ENCODE results near the gene GCNT4.
"Not testable (repeated sequence)": the region's sequence is repeated elsewhere in the genome, so short reads cannot be mapped to it uniquely, and the experiment has no call there.

The GCNT4 gene

GRCh38 chr5:75052192-75053053, at the start of gene GCNT4:
Gene GCNT4 (minus strand): TSS chr5:75052558. CDS start chr5:75030037, 22,521 bp downstream.
- no peak for DNase-seq

DNA sequence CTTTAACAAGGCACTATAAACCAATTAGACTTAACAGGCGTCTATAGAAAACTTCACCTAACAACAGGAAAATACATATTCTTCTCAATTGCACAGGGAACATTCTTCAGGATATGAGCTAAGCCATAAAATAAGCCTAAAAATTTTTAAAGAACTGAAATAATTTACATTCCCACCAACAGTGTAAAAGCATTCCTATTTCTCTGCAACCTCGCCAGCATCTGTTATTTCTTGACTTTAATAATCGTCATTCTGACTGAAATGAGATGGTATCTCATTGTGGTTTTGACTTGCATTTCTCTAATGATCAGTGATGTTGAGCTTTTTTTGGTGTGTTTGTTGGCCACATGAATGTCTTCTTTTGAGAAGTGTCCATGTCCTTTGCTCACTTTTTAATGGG, 43.6 kb upstream of the GCNT4 start:
- not testable (repeated sequence) for DNase-seq

- no peak for DNase-seq
These were observed 39.2 kb upstream of the GCNT4 start for GRCh38 chr5:75091597-75091996.

DNA sequence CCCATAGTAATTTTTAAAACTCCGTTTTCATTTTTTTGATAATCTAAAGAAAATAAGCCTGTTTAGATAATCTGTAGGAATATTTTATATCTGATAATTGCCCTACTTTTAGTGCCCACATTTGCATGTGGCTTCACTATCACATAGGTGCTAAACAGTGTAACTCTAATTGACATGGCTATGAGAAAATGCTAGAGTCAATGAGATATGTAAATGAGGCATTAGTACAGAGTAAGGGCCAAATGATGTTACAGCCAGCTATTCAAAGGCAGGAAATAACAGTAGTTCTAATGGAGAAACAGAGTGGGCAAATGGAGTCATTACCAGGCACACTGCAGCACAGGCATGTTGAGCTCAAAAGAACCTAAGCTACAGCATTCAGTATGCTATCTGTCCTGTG, 37.3 kb upstream of the GCNT4 start:
- DNase-seq = no peak

GRCh38 chr5:75089137-75089536, 36.8 kb upstream of the GCNT4 start:
- no peak for DNase-seq

GRCh38 chr5:75088648-75089047, 36.3 kb upstream of the GCNT4 start:
- DNase-seq = no peak

DNA sequence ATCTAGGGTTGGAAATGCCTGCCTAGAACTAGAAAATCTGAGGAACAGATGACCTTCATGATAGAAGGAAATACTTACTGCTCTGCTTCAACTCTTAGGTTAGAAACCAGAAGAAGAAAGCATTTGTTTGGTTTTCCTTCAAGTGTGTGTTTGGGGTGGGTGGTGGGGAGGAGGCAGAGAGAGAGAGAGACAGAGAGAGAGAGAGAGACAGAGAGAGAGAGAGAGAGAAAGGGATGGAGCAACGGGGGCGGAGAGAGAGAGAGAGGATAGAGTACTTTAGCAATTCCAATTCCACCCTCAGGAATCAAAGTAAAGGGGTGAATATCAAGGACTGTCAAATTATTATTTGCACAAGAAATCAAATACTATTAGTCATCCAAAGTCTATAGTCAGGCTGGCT, 29.2 kb upstream of the GCNT4 start:
- DNase-seq = no peak

DNA sequence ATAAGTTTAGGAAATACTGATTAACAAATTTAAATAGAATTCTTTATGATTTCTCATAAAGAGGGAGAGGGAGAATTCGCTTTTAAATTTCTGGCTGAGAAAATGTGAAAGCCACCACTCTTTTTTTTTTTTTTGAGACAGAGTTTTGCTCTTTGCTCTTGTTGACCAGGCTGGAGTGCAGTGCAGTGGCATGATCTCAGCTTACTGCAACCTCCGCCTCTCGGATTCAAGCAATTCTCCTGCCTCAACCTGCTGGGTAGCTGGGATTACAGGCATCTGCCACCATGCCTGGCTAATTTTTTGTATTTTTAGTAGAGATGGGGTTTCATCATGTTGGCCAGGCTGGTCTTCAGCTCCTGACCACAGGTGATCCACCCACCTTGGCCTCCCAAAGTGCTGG, 27.0 kb upstream of the GCNT4 start:
- not testable (repeated sequence) for DNase-seq

- no peak for DNase-seq
These were observed 25.7 kb upstream of the GCNT4 start for GRCh38 chr5:75078027-75078426.

DNA sequence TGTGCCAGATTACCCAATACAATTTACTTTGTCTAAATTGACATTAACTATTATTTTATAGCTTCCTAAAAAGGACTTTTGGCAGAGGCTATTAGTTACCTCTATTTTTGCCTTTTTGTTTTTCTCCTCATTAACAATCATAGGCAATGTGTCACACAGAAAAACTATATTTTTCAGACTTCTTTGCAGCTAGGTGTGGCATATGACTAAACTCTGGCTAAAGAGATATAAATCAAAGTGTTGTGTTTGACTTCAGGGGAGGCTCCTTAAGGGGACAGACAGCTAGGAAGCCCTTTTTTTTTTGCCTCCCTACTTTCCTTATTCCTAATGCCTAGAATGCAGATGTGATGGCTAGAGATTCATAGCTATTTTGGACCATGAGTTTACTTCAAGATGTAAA, 19.7 kb upstream of the GCNT4 start:
- DNase-seq = no peak

- DNase-seq = no peak
These were observed 18.7 kb upstream of the GCNT4 start for GRCh38 chr5:75071100-75071499.

GRCh38 chr5:75067434-75067833, 15.1 kb upstream of the GCNT4 start:
- DNase-seq = no peak

DNA sequence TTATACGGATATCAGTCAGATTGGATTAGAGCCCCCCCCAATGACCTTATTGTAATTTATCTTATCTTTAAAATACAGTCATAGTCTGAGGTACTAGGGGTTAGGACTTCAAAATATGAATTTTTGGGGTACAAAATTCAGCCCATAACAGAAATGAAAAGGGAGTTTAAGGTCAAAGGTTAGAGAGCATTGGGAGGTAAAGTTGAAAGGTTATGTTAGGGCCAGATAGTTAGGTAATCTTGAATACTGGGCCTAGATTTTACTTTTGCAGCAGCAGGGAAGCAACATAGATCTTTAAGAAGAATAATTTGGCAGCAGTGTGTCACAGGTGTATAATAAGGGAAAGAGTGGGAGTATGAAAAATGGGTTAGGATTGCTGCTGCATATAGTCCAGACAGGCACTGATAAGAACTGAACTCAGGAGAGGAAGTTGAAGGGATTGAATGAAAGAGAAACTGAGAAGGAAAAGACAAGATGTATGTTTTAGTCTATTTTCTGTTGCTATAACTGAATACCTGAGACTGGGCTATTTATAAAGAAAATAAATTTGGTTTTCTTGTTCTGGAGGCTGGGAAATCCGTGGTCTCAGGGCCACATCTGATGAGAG, 10.7 kb upstream of the GCNT4 start:
- no peak for DNase-seq

GRCh38 chr5:75059912-75060545, 7.7 kb upstream of the GCNT4 start:
- DNase-seq = no peak

- DNase-seq = no peak
These were observed 6.7 kb upstream of the GCNT4 start for GRCh38 chr5:75058986-75059535.

- DNase-seq = no peak
These were observed 5.2 kb upstream of the GCNT4 start for GRCh38 chr5:75057561-75057960.

DNA sequence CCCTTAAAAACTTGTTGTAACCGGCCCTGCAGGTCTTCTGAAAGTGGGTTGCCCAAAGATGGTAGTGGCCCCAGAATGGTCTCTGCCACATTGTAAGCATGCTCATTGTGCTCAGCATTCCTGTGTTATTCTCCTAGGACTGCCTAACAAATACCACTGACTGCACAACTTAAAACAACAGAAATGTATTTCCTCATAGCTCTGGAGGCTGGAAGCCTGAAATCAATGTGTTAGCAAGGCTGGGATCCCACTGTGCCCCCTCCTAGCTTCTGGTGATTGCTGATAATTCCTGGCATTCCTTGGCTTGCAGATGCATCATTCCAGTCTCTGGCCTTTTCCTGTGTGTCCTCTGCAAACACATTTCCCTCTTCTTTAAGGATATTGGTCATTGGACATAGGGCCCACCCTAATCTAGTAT, 3.4 kb upstream of the GCNT4 start:
- DNase-seq = no peak

DNA sequence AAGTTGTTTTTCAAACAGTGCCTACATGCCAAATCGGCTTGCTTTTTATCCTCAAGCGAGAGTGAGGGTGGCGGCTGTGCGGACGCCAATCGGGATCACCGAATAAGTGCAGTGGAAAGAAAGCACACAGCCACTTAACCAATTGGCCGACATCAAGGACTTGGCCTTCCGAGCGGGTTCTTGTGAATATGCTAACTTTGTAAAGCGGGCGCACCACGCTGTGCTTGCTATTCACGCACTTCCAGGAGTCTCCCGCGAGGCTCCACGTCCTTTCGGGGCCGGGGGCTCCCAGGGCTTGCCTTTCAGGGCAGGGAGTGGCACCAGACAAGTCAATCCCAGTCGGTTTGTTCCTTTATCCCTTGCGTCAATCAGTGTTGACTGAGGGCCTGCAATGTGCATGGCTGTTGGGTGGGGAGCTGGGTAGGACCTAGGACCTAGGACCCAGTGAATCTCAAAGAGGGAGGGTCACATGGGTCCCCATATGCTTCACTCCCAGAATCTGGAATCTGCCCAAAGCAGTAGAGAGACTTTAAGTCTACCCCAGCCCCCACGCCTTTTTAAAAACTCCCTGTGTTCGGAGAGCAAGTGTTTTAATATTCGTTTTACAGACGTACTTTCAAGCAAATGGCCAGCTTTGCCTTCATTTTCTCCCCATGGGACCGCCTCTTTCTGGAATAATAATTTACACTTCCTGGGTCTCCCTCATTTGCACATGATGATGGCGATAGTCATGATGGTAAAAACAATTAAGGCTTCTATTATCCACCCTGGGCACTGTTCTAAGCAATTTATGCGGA, 2.0 kb upstream of the GCNT4 start:
- peak; percentile 2 for DNase-seq

GRCh38 chr5:75053304-75054133, 1.2 kb upstream of the GCNT4 start:
- no peak for DNase-seq

DNA sequence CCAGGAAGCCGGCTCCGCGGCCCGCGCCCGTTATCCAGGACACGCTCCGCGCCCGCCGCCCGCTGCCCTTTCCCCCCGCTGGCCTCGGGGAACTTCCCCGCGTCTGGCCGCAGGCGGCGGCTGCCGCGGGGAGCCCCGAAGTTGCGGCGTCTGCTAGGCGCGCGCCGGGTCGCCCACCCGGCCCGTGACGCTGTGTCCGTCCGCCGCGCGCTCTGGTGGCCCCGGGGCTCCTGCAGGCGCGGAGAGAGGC, 621 bp upstream of the GCNT4 start:
- DNase-seq = no peak

GRCh38 chr5:75051217-75051751, 1.1 kb downstream of the GCNT4 start:
- DNase-seq = no peak

- DNase-seq = no peak
These were observed 1.9 kb downstream of the GCNT4 start for GRCh38 chr5:75050415-75050814.
